ENCODE data around the gene CRABP1.

The CRABP1 gene

DNA sequence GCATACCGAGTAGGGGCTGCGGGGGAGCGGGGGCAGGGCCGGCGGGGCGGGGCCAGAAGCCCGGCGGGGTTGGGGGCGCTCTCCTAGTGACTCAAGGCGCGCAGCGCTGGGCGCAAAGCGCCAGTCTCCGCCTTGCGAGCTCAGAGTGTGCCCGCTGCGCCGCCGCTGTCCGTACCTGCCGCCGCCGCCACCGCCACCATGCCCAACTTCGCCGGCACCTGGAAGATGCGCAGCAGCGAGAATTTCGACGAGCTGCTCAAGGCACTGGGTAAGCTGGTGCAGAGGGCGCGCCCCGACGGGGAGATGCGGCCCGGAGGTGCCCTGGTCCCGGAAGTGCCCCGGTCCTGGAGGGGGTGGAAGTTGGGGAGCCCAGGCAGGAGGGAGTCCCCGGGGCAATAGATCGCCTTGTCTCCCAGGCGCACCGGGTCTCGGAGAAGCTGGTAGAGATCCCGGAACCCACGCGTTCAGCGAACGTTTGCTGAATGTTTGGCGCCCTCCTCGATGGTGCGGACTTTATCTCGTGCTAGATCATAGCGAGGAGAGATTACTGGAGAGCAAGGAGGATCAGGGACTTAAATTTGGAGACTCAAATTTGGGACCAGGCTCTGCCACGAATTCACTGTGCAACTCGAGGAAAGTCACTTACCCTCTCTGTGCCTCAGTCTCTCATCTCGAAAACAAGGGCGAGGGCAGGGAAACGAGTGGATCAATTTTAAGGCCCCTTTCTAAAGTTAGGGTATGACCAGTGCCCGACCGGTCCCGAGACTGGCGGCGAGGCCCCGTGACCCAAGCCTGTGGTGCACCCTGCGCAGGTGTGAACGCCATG, at the start of gene CRABP1:
Gene CRABP1, plus strand, starts transcription at position 123 of the 826 bp plus-strand sequence. Its CDS starts 76 bp downstream, at position 199.
- no peak for DNase-seq

DNA sequence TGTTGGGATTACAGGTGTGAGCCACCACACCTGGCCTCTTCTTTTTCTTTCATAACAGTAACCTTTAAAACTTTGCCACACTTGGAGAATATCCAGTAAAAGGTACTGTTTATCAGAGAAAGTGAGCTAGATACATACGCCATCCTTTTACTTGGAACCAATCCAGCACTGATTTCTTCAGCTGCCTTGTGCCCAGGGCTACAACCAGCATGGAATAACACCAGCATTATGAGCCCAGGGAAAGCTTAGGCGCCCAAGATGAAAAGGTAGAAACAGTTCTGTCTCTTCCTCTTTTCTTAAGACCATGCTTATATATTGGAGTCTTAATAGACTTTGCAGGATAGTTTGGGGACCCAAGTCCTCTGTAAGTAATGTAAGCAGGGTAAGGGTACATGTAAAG, 49.1 kb upstream of the CRABP1 start:
- DNase-seq, result no peak

GRCh38 chr15:78291698-78292097, 48.5 kb upstream of the CRABP1 start:
- DNase-seq, result no peak

- DNase-seq, result no peak
Measured at GRCh38 chr15:78292219-78292618, 47.9 kb upstream of the CRABP1 start.

DNA sequence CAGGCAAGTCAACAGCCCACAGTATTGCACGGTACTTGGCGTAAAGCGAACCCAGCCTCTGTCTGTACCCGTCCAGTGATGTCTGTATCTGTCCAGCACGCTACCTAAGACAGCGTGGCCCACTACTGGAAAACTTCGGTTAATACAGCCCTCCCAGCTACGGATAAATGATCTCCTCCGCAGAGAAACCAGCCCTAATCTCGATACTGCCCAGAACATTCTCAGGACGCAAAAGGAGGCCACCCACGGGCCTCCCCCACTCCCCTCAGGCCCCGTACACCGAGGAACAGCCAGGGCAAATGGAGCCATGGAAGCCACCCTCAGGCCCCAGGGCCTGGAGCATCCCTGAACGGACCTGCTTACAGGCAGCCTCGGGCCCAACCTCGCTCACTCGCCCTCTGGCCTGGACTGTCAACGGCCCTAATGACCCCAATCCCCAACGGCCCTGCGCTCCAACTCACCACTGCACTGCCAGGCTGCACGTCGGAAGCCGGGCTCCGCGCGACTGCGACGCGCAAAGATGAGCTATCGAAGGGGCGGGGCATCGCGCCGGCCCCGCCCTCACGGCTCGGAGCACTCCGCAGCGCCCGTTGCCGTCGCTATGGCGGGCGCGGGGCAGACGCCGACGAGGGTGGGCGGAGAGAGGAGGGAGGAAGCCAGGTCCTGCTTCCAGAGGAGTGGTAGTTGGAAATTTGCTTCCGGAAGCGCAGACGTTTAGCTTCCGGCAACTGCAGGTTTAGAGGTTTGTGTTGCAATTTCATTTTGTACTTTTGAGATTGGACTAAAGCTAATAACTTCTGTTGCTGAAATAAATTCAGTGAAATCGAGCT, 40.8 kb upstream of the CRABP1 start, which contains the start of gene SKIC8:
Gene SKIC8, minus strand, starts transcription at position 509 of the 830 bp plus-strand sequence. CDS start 3,923 bp downstream, outside the sequence.
- DNase-seq, result peak; percentile 80

DNA sequence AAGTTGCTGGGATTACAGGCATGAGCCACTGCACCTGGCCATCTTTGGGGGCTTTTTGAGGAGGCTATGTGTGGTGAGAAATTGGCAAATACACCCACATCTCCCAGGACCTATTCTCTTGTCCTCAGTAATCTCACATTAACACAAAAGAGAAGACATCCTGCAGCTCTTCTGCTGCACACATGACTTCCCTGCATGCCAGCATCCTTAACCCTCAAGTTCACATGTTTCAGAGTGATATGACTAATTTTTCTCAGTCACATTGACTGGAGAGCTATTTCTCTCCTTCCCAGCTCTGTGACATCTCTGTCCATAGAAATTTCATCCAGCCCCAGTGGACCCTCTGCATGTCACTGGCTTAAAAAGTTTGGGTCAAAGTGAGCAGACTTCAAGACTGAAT, 38.8 kb upstream of the CRABP1 start:
- DNase-seq, result no peak

DNA sequence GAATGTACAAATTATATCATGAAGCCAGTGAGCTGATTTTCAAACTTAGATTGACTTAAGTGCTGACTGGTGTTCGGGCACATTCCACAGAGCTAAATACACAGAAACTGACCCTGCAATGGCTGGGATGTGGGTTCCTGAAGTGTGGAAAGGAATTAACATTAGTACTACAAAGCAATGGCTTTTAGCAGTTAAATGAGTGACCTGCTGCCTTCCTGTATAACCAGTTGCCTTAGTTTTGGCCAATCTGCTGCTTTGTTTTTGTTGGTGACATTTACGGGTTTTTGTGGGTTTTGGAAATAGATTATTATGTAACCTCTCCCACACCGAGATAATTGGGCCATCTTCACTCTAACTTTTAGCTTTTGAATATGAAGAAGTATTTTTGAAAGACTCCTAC, 38.3 kb upstream of the CRABP1 start:
- DNase-seq, result no peak

- DNase-seq, result no peak
Measured at GRCh38 chr15:78302579-78303312, 37.4 kb upstream of the CRABP1 start.

DNA sequence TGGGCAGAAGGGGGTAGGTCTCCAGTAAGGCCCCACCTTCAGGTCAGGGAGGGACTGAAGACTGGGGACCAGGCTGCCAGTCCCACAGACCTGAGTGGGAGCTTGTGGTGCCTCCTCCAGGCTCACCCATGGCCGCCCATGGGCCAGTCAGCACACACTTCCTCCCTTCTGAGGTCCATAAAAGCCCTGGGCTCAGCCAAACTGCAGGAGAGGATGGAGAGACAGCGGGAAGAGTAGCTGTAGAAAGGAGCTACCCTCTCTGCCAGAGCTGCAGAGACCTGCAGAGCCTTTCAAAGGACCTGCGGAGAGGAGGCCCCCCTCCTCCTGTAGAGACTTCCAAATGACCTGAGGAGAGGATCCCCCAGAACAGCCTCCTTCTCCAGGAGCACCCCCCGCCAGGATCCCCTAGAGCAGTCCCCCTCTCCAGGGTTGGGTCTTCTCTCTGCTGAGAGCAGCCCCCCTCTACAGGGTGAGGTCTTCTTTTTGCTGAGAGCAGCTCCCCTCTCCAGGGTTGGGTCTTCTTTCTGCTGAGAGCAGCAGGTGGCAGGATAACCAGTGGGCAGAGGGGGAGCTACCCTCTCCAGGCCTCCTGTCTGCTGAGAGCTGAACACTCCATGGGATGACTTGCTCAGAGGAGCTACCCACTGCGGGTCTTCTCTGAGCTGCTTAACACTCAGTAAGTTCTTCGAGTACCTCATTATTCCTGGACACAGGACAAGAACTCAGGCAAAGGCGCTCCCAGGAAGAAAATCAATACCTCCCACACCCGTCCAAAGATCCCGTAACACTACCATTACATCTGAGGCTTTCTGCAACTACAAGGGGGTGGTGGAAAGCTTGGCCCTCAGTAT, 35.7 kb upstream of the CRABP1 start:
- no peak for DNase-seq

GRCh38 chr15:78306176-78306774, 33.9 kb upstream of the CRABP1 start:
- no peak for DNase-seq

GRCh38 chr15:78307976-78308375, 32.2 kb upstream of the CRABP1 start:
- DNase-seq, result no peak

- peak; percentile 9 for DNase-seq
Measured at GRCh38 chr15:78308422-78309032, 31.6 kb upstream of the CRABP1 start.

DNA sequence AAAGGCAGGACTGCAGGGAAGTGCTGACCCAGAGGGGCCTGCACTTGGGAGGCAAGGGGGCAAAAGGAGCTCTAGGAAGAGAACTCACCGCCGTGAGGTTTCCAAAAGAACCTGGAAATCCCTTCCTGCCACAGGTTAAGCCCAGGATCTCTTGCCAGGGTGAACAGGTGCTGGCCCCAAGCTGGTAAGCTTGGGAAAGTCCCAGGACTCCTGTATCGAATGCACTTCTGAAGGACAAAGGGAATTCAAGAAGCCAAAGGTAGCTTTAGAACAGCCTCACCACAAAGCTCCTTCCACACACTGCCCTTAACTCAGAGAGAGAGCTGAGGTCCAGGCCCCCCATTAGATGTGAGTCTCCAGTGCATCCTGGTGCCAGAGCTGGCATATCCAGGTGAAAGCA, 28.9 kb upstream of the CRABP1 start:
- DNase-seq, result no peak

DNA sequence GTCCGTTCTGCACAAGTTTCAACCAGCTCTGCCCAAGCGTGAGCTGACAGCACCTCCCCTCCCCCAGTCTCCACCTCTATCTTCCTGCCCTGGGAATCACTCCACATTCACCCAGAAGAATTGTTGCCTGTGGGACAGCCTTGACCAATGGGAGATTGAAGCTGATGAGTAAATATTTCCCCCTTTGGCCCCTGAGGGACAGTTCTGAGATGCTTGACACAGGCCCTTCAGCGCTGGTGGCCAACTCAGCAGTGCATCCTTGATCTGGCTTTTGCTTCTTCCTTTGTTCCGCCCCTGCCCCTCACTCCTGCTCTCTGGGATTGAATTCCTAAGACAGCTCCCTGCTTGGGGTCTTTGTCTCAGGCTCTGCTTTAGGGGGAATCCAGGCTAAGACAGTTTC, 27.6 kb upstream of the CRABP1 start:
- no peak for DNase-seq

- no peak for DNase-seq
Measured at GRCh38 chr15:78312957-78313356, 27.2 kb upstream of the CRABP1 start.

DNA sequence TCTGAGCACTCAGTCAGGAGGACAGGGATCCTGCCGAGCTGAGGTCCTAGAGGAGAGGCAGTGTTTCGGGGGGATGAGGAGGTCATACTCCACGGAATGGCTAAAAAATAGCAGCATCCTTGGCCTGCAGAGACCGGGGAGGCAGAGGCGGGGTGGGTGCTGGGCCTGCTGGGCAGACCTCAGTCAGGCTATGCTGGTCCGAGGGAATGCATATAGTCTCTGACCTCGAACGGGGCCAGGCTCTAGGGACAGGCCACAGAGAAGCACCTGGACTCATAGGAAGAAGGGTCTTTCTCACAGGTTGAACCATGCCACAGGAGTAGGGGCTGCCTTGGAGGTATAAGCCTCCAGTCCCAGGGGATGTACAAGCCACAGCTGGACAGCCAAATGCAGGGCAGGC, 26.8 kb upstream of the CRABP1 start:
- no peak for DNase-seq

GRCh38 chr15:78314181-78314581, 26.0 kb upstream of the CRABP1 start:
- no peak for DNase-seq

DNA sequence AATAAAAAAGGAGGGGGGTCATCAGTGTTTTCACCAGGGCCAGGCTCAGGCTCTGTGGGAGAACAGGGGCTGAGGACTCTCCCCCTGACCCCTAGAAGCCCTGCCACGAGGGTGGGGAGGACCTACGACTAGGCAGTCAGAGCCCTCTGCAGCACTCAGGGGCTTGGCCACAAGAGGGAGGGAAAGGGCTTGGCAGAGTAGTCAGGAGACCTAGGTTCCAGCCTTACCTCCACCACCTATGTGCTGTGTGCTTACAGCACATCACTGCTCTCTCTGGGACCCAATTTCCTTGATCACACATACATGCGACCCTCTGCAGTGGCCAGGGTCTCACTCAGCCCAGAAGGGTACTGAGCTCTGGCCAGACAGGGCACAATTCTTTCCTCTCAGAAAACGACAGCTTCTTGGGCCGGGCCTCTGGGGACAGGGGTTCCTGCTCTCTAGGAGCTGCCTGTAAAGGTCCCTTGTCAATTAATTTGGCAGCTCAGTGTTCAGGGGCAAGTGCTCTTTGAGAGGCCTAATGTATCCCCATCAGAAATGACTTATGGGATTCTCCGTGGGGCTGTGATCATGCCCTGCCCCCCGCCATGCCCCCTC, 24.4 kb upstream of the CRABP1 start:
- DNase-seq, result no peak

- no peak for DNase-seq
Measured at GRCh38 chr15:78316283-78317083, 23.7 kb upstream of the CRABP1 start.
